Measurements from ENCODE around the gene ELANE. TPM values are rescaled to one million over a fixed set of nuclear protein-coding genes. Genes with fewer than 3 reads are reported as not detected.
"Not testable (repeated sequence)": the region's sequence is repeated elsewhere in the genome, so short reads cannot be mapped to it uniquely, and the experiment has no call there.

The ELANE gene
- total RNA-seq, 1 experiment from 2014 or later: not detected

DNA sequence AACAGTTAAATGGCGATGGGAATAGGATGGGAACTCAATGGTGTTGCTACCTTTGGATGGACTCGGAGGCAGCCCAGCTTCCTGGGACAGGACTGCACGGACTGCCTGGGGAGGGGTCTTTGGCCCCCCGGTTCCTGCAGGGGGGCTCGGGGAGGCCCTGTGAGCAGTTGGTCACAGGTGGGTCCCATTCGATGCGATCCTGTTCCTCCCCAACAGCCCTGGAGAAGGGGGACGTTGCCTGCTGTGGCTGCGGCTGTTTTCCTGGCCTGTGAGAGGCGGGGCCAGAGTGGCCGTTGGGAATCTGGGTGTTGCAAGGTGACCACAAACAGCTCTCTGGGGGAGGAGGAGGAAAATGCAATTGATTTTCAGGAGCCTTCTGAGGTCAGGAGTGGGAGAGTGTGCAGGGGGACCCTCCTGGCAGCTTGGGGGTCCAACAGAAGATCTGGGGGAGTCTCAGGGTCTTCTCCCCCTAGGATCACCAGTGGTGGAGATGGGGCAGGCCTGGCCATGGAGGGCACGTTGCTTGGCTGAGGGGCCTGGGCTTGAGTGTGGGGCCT, 28.5 kb upstream of the ELANE start:
- Histone ChIP-seq H3K4me3 (no peak overlapping the region), H3K9me3 (replicated peaks) (no peaks in the 10 kb centered on the region), H3K36me3 (no peaks in the 10 kb centered on the region), H3K4me1 (no peaks in the 10 kb centered on the region), H3K27ac (no peak overlapping the region), H3K27me3 (no peaks in the 10 kb centered on the region)
- DNase-seq: no peak

DNA sequence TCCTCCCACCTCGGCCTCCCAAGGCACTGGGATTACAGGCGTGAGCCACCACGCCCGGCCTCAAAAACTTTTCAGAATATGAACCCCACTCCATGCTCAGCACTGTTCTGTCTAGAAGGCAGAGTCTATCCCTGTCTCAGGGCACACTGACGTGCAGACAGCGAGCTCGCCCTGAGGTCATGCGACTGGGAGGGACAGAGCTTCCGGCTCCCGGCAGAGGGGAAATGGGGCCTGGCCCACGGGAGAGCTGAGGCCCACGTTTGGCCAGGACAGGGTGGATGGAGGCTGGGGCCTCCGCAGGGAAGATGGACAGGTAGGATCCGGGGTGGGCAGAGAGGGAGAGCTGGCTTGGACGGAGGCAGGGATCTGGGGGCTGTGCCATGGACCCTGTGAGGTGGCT, 27.2 kb upstream of the ELANE start:
- Histone ChIP-seq H3K4me1 (no peaks in the 10 kb centered on the region), H3K36me3 (no peaks in the 10 kb centered on the region), H3K9me3 (replicated peaks) (no peaks in the 10 kb centered on the region), H3K27ac (no peak overlapping the region), H3K27me3 (no peaks in the 10 kb centered on the region; the same call in 1 of the 2 replicates), H3K4me3 (no peak overlapping the region)
- DNase-seq: no peak

DNA sequence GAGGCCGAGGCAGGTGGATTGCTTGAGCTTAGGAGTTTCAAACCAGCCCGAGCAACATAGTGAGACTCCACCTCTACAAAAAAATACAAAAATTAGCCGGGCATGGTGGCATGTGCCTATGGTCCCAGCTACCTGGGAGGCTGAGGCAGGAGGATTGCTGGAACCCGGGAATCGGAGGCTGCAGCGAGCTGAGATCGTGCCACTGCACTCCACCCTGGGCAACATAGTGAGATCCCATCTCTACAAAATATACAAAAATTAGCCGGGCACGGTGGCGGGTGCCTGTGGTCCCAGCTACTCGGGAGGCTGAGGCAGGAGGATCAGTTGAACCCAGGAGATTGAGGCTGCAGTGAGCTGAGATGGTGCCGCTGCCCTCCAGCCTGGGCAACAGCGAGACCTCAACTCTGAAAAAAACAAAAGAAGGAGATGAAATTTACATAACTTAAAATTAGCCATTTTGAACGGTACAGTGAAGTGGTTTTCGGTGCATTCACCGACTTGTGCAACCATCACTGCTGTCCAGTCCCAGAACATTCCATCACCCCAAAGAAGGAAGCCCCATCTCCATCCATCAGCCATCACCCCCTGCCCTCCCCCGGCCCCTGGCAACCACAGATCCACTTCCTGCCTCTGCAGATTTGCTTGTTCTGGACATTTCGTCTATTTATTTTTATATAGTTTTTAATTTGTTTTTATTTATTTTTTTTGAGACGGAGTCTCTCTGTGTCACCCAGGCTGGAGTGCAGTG, 26.0 kb upstream of the ELANE start:
- Histone ChIP-seq H3K27me3 (peaks cover 10% of the 10 kb centered on the region; the same call in 1 of the 2 replicates), H3K36me3 (no peaks in the 10 kb centered on the region), H3K27ac (no peak overlapping the region), H3K9me3 (replicated peaks) (no peaks in the 10 kb centered on the region), H3K4me3 (no peak overlapping the region), H3K4me1 (no peaks in the 10 kb centered on the region)
- DNase-seq: no peak

DNA sequence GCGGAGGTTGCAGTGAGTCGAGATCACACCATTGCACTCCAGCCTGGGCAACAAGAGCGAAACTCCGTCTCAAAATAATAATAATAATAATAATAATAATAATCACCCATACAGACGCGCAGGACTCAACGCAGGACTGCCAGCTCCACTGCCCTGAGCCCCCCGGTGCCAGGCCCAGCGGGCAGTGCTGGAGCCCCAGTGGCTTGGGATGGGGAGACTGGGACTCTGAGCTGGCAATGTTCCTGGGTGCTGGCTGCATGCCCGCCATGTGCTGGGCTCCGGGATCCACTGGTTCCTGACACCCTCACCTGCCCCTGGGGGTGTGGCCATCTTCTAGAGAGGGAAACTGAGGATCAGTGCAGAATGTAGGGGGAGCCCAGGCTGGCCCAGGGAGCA, 24.8 kb upstream of the ELANE start:
- Histone ChIP-seq H3K9me3 (replicated peaks) (no peaks in the 10 kb centered on the region), H3K27ac (no peak overlapping the region), H3K27me3 (peaks cover 22% of the 10 kb centered on the region; the same call in 1 of the 2 replicates), H3K4me1 (no peaks in the 10 kb centered on the region), H3K4me3 (no peak overlapping the region), H3K36me3 (no peaks in the 10 kb centered on the region)
- no peak for DNase-seq

DNA sequence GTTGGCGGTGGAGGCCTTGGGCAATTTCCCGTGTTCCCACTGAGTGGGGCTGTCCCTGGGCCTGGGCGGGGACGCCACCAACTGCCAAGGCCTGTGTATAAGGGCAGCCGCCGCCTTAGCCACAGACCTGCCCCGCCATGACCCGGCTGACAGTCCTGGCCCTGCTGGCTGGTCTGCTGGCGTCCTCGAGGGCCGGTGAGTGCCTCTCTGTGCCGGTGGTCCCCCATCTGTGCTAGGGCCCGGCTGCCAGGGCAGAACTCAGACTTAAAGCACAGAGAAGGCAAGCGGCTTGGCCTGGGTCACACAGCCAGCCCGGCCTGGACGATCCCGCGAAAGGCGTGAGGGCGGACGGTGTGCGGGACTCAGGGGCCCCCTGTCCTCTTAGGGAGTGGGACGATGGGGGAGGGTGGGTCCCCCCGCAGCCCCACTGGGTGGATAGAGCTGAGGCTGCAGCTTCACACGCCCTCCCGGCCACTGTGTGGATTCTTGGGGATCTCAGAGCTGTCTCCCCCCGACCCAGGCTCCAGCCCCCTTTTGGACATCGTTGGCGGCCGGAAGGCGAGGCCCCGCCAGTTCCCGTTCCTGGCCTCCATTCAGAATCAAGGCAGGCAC, 24.3 kb upstream of the ELANE start, which contains the start of gene AZU1:
AZU1 (plus strand) TSS at position 128 of the 612 bp plus-strand sequence; CDS start at position 138, 10 bp downstream.
- H3K27ac ChIP-seq: no peak within 1 kb of the TSS
- no peak for DNase-seq
- H3K27me3 ChIP-seq: peaks cover 22% of the 10 kb centered on the region; the same call in 1 of the 2 replicates
- H3K9me3 ChIP-seq (replicated peaks): no peaks in the 10 kb centered on the region
- no peaks in the 10 kb centered on the region for H3K4me1 ChIP-seq
- no peaks in the 10 kb centered on the region for H3K36me3 ChIP-seq
- H3K4me3 ChIP-seq: no peak within 1 kb of the TSS

DNA sequence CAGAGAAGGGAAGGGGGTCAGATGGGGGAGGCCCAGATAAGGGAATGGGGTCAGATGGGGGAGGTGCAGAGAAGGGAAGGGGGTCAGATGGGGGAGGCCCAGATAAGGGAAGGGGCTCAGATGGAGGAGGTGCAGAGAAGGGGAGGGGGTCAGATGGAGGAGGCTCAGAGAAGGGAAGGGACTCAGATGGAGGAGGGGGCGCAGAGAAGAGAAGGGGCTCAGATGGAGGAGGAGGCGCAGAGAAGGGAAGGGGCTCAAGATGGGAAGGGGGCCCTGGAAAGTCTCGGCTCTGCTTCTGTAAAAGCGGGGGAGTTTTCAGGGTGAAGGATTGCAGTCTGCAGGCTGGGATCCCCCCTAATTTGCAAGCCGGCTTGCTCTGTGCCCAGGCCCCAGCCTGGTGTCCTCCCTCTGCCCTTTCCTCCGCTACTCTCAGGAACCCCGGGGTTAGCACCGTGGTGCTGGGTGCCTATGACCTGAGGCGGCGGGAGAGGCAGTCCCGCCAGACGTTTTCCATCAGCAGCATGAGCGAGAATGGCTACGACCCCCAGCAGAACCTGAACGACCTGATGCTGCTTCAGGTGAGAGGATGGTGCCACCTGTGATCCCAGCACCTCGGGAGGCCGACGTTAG, 22.9 kb upstream of the ELANE start:
- Histone ChIP-seq H3K4me1 (no peaks in the 10 kb centered on the region), H3K36me3 (no peaks in the 10 kb centered on the region), H3K27ac (no peak overlapping the region), H3K27me3 (peaks cover 27% of the 10 kb centered on the region), H3K4me3 (no peak overlapping the region), H3K9me3 (replicated peaks) (no peaks in the 10 kb centered on the region)
- DNase-seq: no peak

DNA sequence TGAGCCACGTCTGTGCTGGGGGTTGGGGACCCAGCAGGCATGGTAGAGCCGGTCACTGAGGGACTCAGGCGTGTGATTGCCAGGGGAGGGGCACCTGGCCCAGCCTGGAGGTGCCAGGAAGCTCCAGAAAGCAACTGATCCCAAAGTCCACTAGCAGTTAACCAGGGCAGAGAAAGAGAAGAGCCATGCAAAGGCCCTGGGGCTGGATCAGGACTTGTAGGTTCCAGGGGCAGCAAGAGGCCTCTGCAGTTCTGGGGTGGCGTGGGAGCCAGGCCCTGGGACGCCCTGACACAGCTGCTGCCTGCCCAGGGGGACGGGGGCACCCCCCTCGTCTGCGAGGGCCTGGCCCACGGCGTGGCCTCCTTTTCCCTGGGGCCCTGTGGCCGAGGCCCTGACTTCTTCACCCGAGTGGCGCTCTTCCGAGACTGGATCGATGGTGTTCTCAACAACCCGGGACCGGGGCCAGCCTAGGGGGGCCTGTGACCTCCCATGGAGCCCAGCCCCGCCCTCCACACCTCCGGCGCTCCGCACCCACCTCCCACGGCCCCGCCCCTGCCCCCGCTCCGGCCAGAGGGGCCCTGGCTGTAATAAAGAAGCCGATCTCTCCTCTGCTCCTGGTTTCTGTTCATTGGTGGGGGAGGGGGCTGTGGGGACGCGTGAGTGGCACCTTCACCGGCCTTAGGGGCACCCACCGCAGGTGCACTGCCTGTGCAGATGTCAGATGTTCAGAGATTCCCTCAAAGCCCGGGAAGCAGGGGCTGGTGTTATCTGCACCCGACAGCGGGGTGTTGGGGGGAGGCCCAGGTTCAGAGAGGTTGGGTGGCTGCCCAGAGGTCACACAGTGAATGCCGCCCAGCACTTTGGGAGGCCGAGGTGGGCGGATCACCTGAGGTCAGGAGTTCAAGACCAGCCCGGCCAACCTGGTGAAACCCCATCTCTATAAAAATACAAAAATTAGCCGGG, 20.4 kb upstream of the ELANE start:
- H3K27ac ChIP-seq: no peak overlapping the region
- H3K4me1 ChIP-seq: no peaks in the 10 kb centered on the region
- DNase-seq: no peak
- H3K4me3 ChIP-seq: no peak overlapping the region
- no peaks in the 10 kb centered on the region for H3K36me3 ChIP-seq
- H3K27me3 ChIP-seq: peaks cover 36% of the 10 kb centered on the region
- H3K9me3 ChIP-seq (replicated peaks): no peaks in the 10 kb centered on the region

DNA sequence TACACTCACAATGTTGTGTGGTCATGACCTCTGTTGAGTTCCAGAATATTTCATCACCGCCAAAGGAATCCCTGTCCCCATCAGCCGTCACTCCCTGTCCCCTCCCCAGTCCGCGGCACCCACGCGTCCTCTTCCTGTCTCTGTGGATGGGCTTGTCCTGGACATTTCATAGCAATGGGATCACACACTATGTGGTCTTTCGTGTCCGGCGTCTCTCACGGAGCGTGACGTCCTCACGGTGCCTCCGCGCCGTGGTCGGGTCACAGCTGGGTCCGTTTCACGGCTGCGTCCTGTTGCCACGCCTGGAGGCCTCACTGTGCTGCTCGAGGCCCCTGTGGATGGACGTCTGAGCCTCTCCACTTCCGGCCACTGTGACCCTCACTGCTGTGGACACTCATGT, 17.9 kb upstream of the ELANE start:
- no peaks in the 10 kb centered on the region for H3K9me3 ChIP-seq (replicated peaks)
- no peaks in the 10 kb centered on the region for H3K4me1 ChIP-seq
- no peak for DNase-seq
- H3K4me3 ChIP-seq: no peak overlapping the region
- no peaks in the 10 kb centered on the region for H3K36me3 ChIP-seq
- peaks cover 36% of the 10 kb centered on the region for H3K27me3 ChIP-seq
- no peak overlapping the region for H3K27ac ChIP-seq

DNA sequence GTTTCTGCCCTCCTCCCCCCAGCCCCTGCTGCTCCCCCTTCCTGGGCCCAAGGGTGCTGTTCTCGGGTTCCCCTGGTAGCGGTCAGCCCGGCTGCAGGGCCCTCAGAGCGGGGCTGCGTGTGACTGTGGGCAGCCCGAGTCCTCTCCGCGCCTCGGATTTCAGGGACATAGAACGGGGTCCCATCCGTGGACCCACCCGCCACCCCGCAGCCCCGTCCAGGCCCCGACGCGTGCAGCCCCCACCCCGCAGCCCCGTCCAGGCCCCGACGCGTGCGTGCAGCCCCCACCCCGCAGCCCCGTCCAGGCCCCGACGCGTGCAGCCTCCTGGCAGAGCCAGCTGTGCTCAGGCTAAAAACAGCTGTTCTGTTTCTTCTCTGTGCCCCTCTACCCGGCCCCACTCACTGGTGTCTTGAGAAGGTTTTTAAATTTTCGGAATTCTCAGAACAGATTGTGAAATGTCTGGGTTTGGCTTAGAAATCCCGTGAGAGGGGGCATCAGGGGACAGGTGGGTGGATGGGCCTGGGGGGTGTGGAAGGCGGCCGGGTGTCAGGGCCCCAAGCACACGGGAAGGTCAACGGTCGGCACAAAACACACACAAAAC, 16.8 kb upstream of the ELANE start:
- H3K4me3 ChIP-seq: no peak overlapping the region
- H3K9me3 ChIP-seq (replicated peaks): no peaks in the 10 kb centered on the region
- H3K36me3 ChIP-seq: no peaks in the 10 kb centered on the region
- H3K27ac ChIP-seq: no peak overlapping the region
- H3K4me1 ChIP-seq: 0 out of 2 replicates have a peak, but pooled peaks cover 3% of the 10 kb centered on the region
- DNase-seq: no peak
- peaks cover 39% of the 10 kb centered on the region for H3K27me3 ChIP-seq

DNA sequence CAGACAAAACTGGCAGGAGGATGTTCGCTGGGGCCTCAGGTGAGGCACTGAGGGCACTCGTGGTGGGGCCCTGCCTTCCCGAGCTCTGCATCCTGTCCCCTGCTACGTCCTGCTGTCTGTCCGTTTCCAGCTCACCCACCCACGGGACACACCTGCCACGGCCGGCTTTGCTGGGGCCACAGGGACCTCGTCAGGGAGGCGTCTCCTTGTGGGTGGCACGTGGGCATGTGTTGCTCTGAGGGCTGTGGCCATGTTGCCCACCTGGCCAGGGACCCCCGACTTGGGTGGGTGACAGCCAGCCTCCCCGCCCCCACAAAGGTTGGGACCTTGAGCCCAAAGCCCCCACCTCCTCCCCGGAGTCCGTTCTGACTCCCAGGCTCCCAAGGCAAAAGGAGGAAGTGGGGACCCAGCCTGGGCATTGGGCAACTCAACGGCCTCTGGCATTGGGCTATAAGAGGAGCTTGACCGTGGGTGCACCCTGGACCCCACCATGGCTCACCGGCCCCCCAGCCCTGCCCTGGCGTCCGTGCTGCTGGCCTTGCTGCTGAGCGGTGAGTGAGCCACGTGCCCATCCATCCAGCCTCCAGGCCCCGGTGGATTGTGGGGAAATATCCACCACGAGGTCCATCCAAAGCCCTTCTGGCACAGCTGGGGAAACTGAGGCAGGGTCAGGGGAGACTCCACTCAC, 11.4 kb upstream of the ELANE start, which contains the start of gene PRTN3:
PRTN3 (plus strand) TSS at position 481 of the 688 bp plus-strand sequence; CDS start at position 491, 10 bp downstream.
- H3K27ac ChIP-seq: no peak within 1 kb of the TSS
- H3K36me3 ChIP-seq: no peaks in the 10 kb centered on the region
- H3K27me3 ChIP-seq: peaks cover 25% of the 10 kb centered on the region
- DNase-seq: no peak
- no peaks in the 10 kb centered on the region for H3K9me3 ChIP-seq (replicated peaks)
- H3K4me1 ChIP-seq: 0 out of 2 replicates have a peak, but pooled peaks cover 3% of the 10 kb centered on the region
- H3K4me3 ChIP-seq: no peak within 1 kb of the TSS

DNA sequence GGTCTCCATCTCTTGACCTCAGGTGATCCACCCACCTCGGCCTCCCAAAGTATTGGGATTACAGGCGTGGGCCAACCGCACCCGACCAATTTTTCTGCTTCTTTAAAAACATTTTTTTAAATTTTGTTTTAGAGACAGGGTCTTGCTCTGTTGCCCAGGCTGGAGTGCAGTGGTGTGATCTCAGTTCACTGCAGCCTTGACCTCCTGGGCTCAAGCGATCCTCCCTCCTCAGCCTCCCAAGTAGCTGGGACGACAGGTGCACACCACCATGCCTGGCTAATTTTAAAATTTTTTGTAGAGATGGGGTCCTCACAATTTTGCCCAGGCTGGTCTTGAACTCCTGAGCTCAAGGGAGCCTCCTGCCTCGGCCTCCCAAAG, 9.3 kb upstream of the ELANE start:
- H3K4me3 ChIP-seq; H3K9me3 ChIP-seq (replicated peaks); H3K27ac ChIP-seq; H3K36me3 ChIP-seq; DNase-seq; H3K4me1 ChIP-seq: not testable (repeated sequence)
- peaks cover 33% of the 10 kb centered on the region for H3K27me3 ChIP-seq

DNA sequence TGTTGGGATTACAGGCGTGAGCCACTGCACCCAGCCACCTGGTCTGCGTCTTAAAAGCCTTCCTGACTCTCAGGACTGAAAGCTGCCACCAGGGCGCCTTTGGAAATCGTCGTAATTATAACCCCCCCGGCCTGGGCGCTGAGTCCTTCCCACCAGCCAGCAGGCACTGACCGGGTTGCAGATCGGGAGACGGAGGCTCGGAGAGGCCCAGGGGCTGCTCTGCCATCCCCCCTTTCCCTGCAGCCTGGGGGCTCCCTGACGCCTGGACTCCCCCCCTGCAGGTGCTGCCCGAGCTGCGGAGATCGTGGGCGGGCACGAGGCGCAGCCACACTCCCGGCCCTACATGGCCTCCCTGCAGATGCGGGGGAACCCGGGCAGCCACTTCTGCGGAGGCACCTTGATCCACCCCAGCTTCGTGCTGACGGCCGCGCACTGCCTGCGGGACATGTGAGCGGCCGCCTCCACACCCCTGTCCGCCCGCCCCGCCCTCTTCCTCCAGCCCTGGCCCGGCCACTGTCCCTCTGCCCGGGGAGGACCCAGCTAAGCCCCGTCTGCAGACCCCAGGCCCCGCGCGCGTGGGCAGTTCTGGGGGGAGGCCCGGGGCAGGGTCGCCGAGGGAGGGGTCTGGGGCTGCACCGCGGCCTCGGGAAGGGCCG, 8.8 kb upstream of the ELANE start:
- H3K4me3 ChIP-seq: no peak overlapping the region
- H3K27me3 ChIP-seq: peaks cover 38% of the 10 kb centered on the region

More for the DNA sequence above, 8.8 kb upstream of the ELANE start:
- 0 out of 2 replicates have a peak, but pooled peaks cover 3% of the 10 kb centered on the region for H3K4me1 ChIP-seq
- no peak overlapping the region for H3K27ac ChIP-seq
- no peak for DNase-seq
- H3K9me3 ChIP-seq (replicated peaks): no peaks in the 10 kb centered on the region
- no peaks in the 10 kb centered on the region for H3K36me3 ChIP-seq

Measured in SJCRH30 (cell line).